ENCODE data around the gene FRMD4A.

Gene FRMD4A

DNA sequence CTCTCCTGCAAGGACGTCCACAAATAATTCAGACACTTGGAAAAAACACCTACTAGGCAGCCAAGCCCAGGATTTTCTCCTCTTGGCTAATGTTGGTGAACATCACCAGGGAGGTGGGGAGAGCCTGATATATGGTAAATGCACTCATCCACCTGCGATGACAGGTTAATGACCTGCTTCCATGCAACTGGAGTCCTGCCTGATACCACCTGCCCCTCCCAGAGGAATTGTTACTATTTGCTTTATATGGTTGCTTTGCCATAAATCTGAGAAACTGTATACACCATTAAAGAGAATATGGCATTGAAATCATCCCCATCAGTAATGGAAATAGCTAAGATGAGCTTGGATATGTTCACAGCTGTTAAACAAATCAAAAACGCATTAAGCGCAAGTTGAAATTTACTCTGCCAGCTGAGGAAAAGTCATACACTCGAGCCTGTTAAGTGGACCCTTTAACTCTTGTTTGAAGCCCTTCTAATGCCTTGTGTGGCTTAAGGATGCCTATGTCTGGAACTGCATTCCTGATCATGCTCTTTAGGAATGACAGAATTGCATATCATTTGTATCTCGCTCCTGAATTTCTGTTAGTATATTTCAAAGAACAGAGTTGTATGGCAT, 535.6 kb downstream of the FRMD4A start:
- H3K4me1 ChIP-seq (ENCODE audit: control insufficient read depth in 5 of 5, insufficient read depth in 5 of 5, low read length in 5 of 5), result peaks cover 0 to 29% (median 6%) of the 10 kb centered on the region in 5 donors
- no peak overlapping the region for H3K27ac ChIP-seq (ENCODE audit: low read depth, low read length)
- H3K4me3 ChIP-seq (ENCODE audit: low read depth in 1 of 5, low read length in 5 of 5), result no peak overlapping the region
- no peaks in the 10 kb centered on the region for H3K9me3 ChIP-seq (ENCODE audit: control insufficient read depth in 5 of 5, low read length in 5 of 5)
- H3K27me3 ChIP-seq (ENCODE audit: control insufficient read depth in 5 of 5, insufficient read depth in 4 of 5, low read length in 5 of 5), result no peaks in the 10 kb centered on the region
- peaks cover 14 to 76% (median 72%) of the 10 kb centered on the region in 5 donors for H3K36me3 ChIP-seq (ENCODE audit: control insufficient read depth in 5 of 5, insufficient read depth in 5 of 5, low read length in 5 of 5)
- no peak overlapping the region for H3K9ac ChIP-seq (ENCODE audit: low read length in 5 of 5)

- Histone ChIP-seq H3K27ac (ENCODE audit: low read depth, low read length) (no peak overlapping the region), H3K4me1 (ENCODE audit: control insufficient read depth in 5 of 5, insufficient read depth in 5 of 5, low read length in 5 of 5) (peaks cover 8 to 59% (median 36%) of the 10 kb centered on the region in 5 donors), H3K36me3 (ENCODE audit: control insufficient read depth in 5 of 5, insufficient read depth in 5 of 5, low read length in 5 of 5) (peaks cover 11 to 70% (median 63%) of the 10 kb centered on the region in 5 donors), H3K4me3 (ENCODE audit: low read depth in 1 of 5, low read length in 5 of 5) (no peak overlapping the region), H3K9me3 (ENCODE audit: control insufficient read depth in 5 of 5, low read length in 5 of 5) (no peaks in the 10 kb centered on the region), H3K27me3 (ENCODE audit: control insufficient read depth in 5 of 5, insufficient read depth in 4 of 5, low read length in 5 of 5) (no peaks in the 10 kb centered on the region), H3K9ac (ENCODE audit: low read length in 5 of 5) (no peak overlapping the region)
These were observed 538.7 kb downstream of the FRMD4A start for GRCh38 chr10:13792006-13792405.

DNA sequence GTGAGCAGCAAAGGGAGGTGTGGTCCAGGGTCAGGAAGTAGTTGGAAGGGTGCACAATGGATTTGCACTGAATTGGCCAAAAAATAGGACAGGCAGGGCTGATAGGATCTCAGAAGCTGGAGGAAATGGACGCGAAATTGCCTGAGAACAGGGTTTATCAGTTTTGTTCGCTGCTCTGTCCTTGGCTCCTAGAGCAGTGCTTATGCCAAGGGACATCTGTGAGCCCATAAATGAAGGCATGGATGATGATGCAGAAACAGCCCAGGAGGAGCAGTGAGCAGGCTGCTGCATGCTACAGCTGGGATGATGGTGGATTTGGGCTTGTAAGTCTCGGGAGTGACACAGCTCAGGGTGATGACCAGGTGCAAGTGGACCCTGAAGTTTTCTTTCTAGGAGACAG, 539.2 kb downstream of the FRMD4A start:
- Histone ChIP-seq H3K27ac (ENCODE audit: low read depth, low read length) (no peak overlapping the region), H3K4me1 (ENCODE audit: control insufficient read depth in 5 of 5, insufficient read depth in 5 of 5, low read length in 5 of 5) (peaks cover 8 to 64% (median 41%) of the 10 kb centered on the region in 5 donors), H3K9me3 (ENCODE audit: control insufficient read depth in 5 of 5, low read length in 5 of 5) (no peaks in the 10 kb centered on the region)

DNA sequence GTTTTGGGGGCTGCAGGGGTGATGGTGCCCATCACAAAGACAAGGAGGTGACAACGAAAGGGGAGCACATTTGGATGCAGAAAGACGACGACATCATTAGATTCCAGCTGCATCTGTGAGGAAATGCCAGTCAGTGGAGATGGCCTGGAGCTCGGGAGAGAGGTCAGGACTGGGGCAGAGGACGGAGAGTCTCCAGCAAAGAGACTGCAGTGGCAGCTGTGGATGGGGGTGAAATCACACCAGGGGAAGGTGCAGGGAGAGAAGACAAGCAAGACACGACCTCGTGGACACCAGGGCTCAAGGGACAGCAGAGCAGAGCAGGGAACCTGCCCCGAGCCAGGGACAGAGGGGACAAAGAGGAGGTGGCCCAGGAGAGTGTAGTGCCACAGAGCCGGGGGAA, 540.5 kb downstream of the FRMD4A start:
- Histone ChIP-seq H3K9ac (ENCODE audit: low read length in 5 of 5) (no peak overlapping the region), H3K36me3 (ENCODE audit: control insufficient read depth in 5 of 5, insufficient read depth in 5 of 5, low read length in 5 of 5) (peaks cover 7 to 53% (median 47%) of the 10 kb centered on the region in 5 donors), H3K9me3 (ENCODE audit: control insufficient read depth in 5 of 5, low read length in 5 of 5) (no peaks in the 10 kb centered on the region), H3K27ac (ENCODE audit: low read depth, low read length) (peak overlapping the region; percentile 97), H3K4me3 (ENCODE audit: low read depth in 1 of 5, low read length in 5 of 5) (no peak overlapping the region), H3K27me3 (ENCODE audit: control insufficient read depth in 5 of 5, insufficient read depth in 4 of 5, low read length in 5 of 5) (no peaks in the 10 kb centered on the region), H3K4me1 (ENCODE audit: control insufficient read depth in 5 of 5, insufficient read depth in 5 of 5, low read length in 5 of 5) (peaks cover 8 to 53% (median 37%) of the 10 kb centered on the region in 5 donors)

More for the DNA sequence above, 539.2 kb downstream of the FRMD4A start:
- Histone ChIP-seq H3K4me3 (ENCODE audit: low read depth in 1 of 5, low read length in 5 of 5) (no peak overlapping the region), H3K27me3 (ENCODE audit: control insufficient read depth in 5 of 5, insufficient read depth in 4 of 5, low read length in 5 of 5) (no peaks in the 10 kb centered on the region), H3K36me3 (ENCODE audit: control insufficient read depth in 5 of 5, insufficient read depth in 5 of 5, low read length in 5 of 5) (peaks cover 10 to 66% (median 59%) of the 10 kb centered on the region in 5 donors), H3K9ac (ENCODE audit: low read length in 5 of 5) (no peak overlapping the region)

DNA sequence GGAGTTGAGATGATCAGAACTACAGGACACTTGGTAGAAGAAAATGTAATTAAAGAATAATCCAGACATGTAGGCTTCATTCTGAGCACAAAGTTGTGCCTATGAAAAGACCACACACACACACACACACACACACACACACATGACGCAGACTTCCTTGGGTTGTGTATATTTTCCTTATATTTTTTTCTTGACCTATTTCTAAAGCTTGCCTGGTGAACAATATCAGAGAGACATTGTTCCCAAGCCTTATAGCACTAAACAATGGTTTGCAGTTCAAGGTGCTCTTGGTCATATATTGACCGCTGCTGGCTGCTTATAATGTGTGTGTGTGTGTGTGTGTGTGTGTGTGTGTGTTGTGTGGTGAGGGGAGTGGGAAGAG, 541.3 kb downstream of the FRMD4A start:
- no peaks in the 10 kb centered on the region for H3K27me3 ChIP-seq (ENCODE audit: control insufficient read depth in 5 of 5, insufficient read depth in 4 of 5, low read length in 5 of 5)
- peak overlapping the region; percentile 97 for H3K27ac ChIP-seq (ENCODE audit: low read depth, low read length)
- peaks cover 8 to 53% (median 37%) of the 10 kb centered on the region in 5 donors for H3K4me1 ChIP-seq (ENCODE audit: control insufficient read depth in 5 of 5, insufficient read depth in 5 of 5, low read length in 5 of 5)
- H3K9ac ChIP-seq (ENCODE audit: low read length in 5 of 5), result peak overlapping the region in 4 of 5 donors; percentile 27 to 77 (median 36)
- H3K9me3 ChIP-seq (ENCODE audit: control insufficient read depth in 5 of 5, low read length in 5 of 5), result no peaks in the 10 kb centered on the region
- no peak overlapping the region for H3K4me3 ChIP-seq (ENCODE audit: low read depth in 1 of 5, low read length in 5 of 5)
- peaks cover 1 to 45% (median 39%) of the 10 kb centered on the region in 5 donors for H3K36me3 ChIP-seq (ENCODE audit: control insufficient read depth in 5 of 5, insufficient read depth in 5 of 5, low read length in 5 of 5)

DNA sequence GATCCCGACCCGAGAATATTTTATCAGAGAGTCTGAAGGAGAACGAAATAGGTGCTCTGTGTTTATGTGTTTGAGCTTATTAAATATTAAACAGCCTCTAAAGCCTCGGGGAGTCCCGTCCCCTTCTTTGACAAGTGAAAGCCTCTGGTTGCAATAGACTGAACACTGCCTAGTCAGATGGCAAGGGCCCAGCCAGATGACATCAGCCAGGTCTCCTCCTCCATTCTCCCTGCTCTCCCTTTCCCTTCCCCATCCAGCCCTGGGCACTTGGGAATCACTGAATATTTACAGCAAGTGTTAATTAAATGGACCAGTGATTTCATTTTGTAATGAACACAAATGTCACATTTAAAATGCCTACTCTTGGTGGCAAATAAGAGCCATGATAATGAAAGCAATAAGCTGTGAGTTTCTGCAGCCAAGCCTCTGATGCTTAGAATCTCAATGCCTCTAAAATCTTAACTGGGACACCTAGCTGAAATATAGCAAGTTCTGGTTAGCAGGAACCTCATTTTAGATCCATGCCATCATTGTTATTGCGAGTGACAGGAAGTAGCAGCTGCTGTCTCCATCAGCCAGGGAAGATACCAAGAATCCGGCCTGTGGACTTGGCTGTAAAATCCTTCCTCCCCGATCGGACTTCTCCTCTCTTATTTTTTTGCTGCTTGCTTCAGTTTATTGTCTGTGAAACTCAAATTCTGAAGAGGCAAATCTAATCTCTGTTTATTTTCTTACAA, 541.8 kb downstream of the FRMD4A start:
- Histone ChIP-seq H3K9ac (ENCODE audit: low read length in 5 of 5) (peak overlapping the region in 4 of 5 donors; percentile 26 to 77 (median 42)), H3K4me3 (ENCODE audit: low read depth in 1 of 5, low read length in 5 of 5) (peak overlapping the region in 1 of 5 donors; percentile 24)

GRCh38 chr10:13788320-13788600, 542.5 kb downstream of the FRMD4A start:
- H3K9me3 ChIP-seq (ENCODE audit: control insufficient read depth in 5 of 5, low read length in 5 of 5), result no peaks in the 10 kb centered on the region
- H3K4me3 ChIP-seq (ENCODE audit: low read depth in 1 of 5, low read length in 5 of 5), result peak overlapping the region in 1 of 5 donors; percentile 32
- H3K27ac ChIP-seq (ENCODE audit: low read depth, low read length), result peak overlapping the region; percentile 97
- H3K9ac ChIP-seq (ENCODE audit: low read length in 5 of 5), result peak overlapping the region; percentile 33 to 77 (median 56)
- H3K4me1 ChIP-seq (ENCODE audit: control insufficient read depth in 5 of 5, insufficient read depth in 5 of 5, low read length in 5 of 5), result peaks cover 8 to 53% (median 37%) of the 10 kb centered on the region in 5 donors
- H3K36me3 ChIP-seq (ENCODE audit: control insufficient read depth in 5 of 5, insufficient read depth in 5 of 5, low read length in 5 of 5), result peaks cover 0 to 35% (median 31%) of the 10 kb centered on the region in 5 donors
- no peaks in the 10 kb centered on the region for H3K27me3 ChIP-seq (ENCODE audit: control insufficient read depth in 5 of 5, insufficient read depth in 4 of 5, low read length in 5 of 5)

More for the DNA sequence above, 541.8 kb downstream of the FRMD4A start:
- Histone ChIP-seq H3K36me3 (ENCODE audit: control insufficient read depth in 5 of 5, insufficient read depth in 5 of 5, low read length in 5 of 5) (peaks cover 0 to 41% (median 35%) of the 10 kb centered on the region in 5 donors), H3K9me3 (ENCODE audit: control insufficient read depth in 5 of 5, low read length in 5 of 5) (no peaks in the 10 kb centered on the region), H3K27me3 (ENCODE audit: control insufficient read depth in 5 of 5, insufficient read depth in 4 of 5, low read length in 5 of 5) (no peaks in the 10 kb centered on the region), H3K4me1 (ENCODE audit: control insufficient read depth in 5 of 5, insufficient read depth in 5 of 5, low read length in 5 of 5) (peaks cover 8 to 53% (median 37%) of the 10 kb centered on the region in 5 donors), H3K27ac (ENCODE audit: low read depth, low read length) (peak overlapping the region; percentile 97)

DNA sequence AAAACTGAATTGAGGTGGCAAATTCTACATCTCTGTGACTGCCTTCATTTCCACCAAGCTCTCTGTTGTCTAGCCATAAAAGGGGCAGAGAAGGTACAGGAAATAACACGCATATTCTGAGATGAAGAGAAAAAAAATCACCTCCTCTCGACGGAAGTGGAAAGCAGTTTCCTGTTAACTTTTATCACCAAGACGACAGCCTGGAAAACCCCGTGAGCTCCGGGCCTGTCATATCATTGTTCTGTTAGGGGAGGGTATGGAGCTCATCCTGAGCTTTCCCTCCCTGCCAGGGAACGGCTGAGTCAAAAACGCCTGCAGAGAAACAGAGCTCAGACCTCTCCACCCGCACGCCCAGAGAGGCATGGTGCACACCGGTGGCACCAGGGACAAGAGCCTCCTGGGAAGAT, 543.7 kb downstream of the FRMD4A start:
- H3K36me3 ChIP-seq (ENCODE audit: control insufficient read depth in 5 of 5, insufficient read depth in 5 of 5, low read length in 5 of 5), result peaks cover 4 to 33% (median 23%) of the 10 kb centered on the region in 5 donors
- H3K9ac ChIP-seq (ENCODE audit: low read length in 5 of 5), result peak overlapping the region in 1 of 5 donors; percentile 11
- H3K9me3 ChIP-seq (ENCODE audit: control insufficient read depth in 5 of 5, low read length in 5 of 5), result no peaks in the 10 kb centered on the region
- H3K4me3 ChIP-seq (ENCODE audit: low read depth in 1 of 5, low read length in 5 of 5), result no peak overlapping the region
- no peaks in the 10 kb centered on the region for H3K27me3 ChIP-seq (ENCODE audit: control insufficient read depth in 5 of 5, insufficient read depth in 4 of 5, low read length in 5 of 5)
- peaks cover 8 to 48% (median 37%) of the 10 kb centered on the region in 5 donors for H3K4me1 ChIP-seq (ENCODE audit: control insufficient read depth in 5 of 5, insufficient read depth in 5 of 5, low read length in 5 of 5)
- peak overlapping the region; percentile 97 for H3K27ac ChIP-seq (ENCODE audit: low read depth, low read length)

DNA sequence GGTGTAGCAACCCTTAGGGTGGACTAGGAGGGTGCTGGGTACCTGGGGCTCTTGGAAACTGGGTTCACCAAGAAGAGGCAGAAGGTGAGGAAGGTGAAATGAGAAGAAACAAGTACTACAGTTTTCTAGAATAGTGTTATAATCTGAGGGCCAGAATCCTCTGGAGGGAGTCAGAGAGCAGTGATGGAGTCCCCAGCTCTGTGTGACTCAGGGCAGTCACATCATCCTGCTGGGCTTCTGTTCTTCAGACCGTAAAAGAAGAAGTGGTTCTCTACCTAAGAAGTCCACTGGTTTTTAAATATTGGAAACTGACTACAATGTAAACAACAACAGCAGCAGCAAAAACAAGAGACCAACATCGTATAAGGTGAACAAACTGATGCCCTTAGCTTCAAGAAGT, 546.7 kb downstream of the FRMD4A start:
- Histone ChIP-seq H3K4me3 (ENCODE audit: low read depth in 1 of 5, low read length in 5 of 5) (no peak overlapping the region), H3K9ac (ENCODE audit: low read length in 5 of 5) (no peak overlapping the region), H3K27ac (ENCODE audit: low read depth, low read length) (peak overlapping the region; percentile 1), H3K4me1 (ENCODE audit: control insufficient read depth in 5 of 5, insufficient read depth in 5 of 5, low read length in 5 of 5) (peaks cover 8 to 26% (median 24%) of the 10 kb centered on the region in 5 donors), H3K9me3 (ENCODE audit: control insufficient read depth in 5 of 5, low read length in 5 of 5) (no peaks in the 10 kb centered on the region), H3K27me3 (ENCODE audit: control insufficient read depth in 5 of 5, insufficient read depth in 4 of 5, low read length in 5 of 5) (no peaks in the 10 kb centered on the region), H3K36me3 (ENCODE audit: control insufficient read depth in 5 of 5, insufficient read depth in 5 of 5, low read length in 5 of 5) (peaks cover 11 to 25% (median 13%) of the 10 kb centered on the region in 5 donors)

DNA sequence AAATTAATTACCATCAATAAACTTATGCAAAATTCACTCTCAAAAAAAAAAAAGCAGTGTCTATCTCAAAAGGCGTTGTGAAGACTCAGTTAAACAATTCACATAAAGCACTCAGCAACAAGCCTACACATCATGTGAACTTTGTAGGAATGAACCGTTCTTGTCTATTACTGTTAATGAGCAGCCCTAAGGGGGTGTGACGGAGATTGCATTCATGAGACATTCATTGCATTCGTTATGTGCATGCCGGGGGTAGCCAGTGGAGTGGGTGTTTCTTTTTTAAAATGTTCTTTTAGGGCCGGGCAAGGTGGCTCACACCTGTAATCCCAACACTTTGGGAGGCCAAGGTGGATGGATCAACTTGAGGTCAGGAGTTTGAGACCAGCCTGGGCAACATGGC, 551.0 kb downstream of the FRMD4A start:
- Histone ChIP-seq H3K4me3 (ENCODE audit: low read depth in 1 of 5, low read length in 5 of 5) (no peak overlapping the region), H3K36me3 (ENCODE audit: control insufficient read depth in 5 of 5, insufficient read depth in 5 of 5, low read length in 5 of 5) (peaks cover 11 to 33% (median 15%) of the 10 kb centered on the region in 5 donors), H3K9me3 (ENCODE audit: control insufficient read depth in 5 of 5, low read length in 5 of 5) (no peaks in the 10 kb centered on the region), H3K27ac (ENCODE audit: low read depth, low read length) (no peak overlapping the region), H3K9ac (ENCODE audit: low read length in 5 of 5) (no peak overlapping the region), H3K4me1 (ENCODE audit: control insufficient read depth in 5 of 5, insufficient read depth in 5 of 5, low read length in 5 of 5) (peaks cover 3 to 17% (median 13%) of the 10 kb centered on the region in 5 donors), H3K27me3 (ENCODE audit: control insufficient read depth in 5 of 5, insufficient read depth in 4 of 5, low read length in 5 of 5) (no peaks in the 10 kb centered on the region)
